K562 (cell line): ENCODE data around the gene MAP1LC3B2. TPM values are rescaled to one million over a fixed set of nuclear protein-coding genes. Genes with fewer than 3 reads are reported as not detected.

ENCODE experiments used
- ATAC-seq: fragments of 200-7000 bp; cut with Tn5 transposase; 3 replicates; pipeline ENCODE4 v1.9.1; 2020; ENCODE audit warnings: moderate library complexity
- BruUV-seq: library from RNA; stranded (reverse); fragments of 400-500 nt; replicated peaks from 2 replicates; lab custom pipeline; 2021; lab: Mats Ljungman, UMichigan
- CTCF ChIA-PET: fragments of 300-600 bp; formaldehyde crosslinking; extraction: SDS; loops from one replicate; lab custom pipeline; 2021; ENCODE audit warnings: low intra/inter-chr PET ratio; lab: Yijun Ruan, JAX
- POLR2A ChIA-PET: fragments of 300-600, 350-650 bp; sonication (Branson Sonifier 250); formaldehyde crosslinking; extraction: SDS; loops from one replicate; lab custom pipeline; 2021; ENCODE audit warnings: antibody characterized with exemption, inconsistent platforms; lab: Yijun Ruan, JAX
- DNase-seq, 4 experiments: peaks; one replicate each; pipeline versions ENCODE4 v3.0.0 to v3.0.0-alpha.2; 2011 to 2018; ENCODE audit warnings: low spot score in 3 of 4, mixed read lengths in 3 of 4; ENCODE audit errors: extremely low read depth in 1 of 4
- FAIRE-seq: peaks from 2 replicates; lab custom pipeline; 2011; peaks lifted over from hg19 to GRCh38; lab: Jason Lieb, UNC
- H2AFZ ChIP-seq: 2 replicates; pipeline ENCODE4 v1.6.0; 2011; ENCODE audit warnings: low read depth, low read length, control low read depth, inconsistent platforms
- H3K27ac ChIP-seq: fragments of 200-600 bp; 3 replicates; pipeline ENCODE4 v1.8.0; 2011; ENCODE audit warnings: low read depth, mild to moderate bottlenecking, control low read depth, inconsistent platforms, low read length, moderate library complexity, mixed read lengths; ENCODE audit errors: extremely low read depth
- H3K27me3 ChIP-seq, 2 experiments: fragments of 300-600 bp in 1 of 2; 2 replicates in 1 of 2; 3 replicates in 1 of 2; pipeline versions ENCODE4 v1.6.0 to v1.8.0; 2011; ENCODE audit warnings: inconsistent platforms in 2 of 2, low read length in 2 of 2, mild to moderate bottlenecking in 1 of 2, mixed read lengths in 1 of 2, moderate library complexity in 1 of 2; ENCODE audit not compliant: control insufficient read depth in 2 of 2, insufficient read depth in 2 of 2
- H3K36me3 ChIP-seq: fragments of 300-600 bp; 3 replicates; pipeline ENCODE4 v1.8.0; 2011; ENCODE audit warnings: mild to moderate bottlenecking, low read length, inconsistent platforms; ENCODE audit not compliant: control insufficient read depth, insufficient read depth
- H3K4me1 ChIP-seq, 2 experiments: fragments of 200-600 bp in 1 of 2; replicated peaks in 1 of 2; 2 replicates in 1 of 2; 3 replicates in 1 of 2; pipeline versions ENCODE4 v1.5.1 to v1.8.0; 2011; ENCODE audit warnings: inconsistent platforms in 2 of 2, low read length in 2 of 2, mild to moderate bottlenecking in 1 of 2, mixed read lengths in 1 of 2, moderate library complexity in 1 of 2; ENCODE audit not compliant: control insufficient read depth in 2 of 2, insufficient read depth in 2 of 2
- H3K4me2 ChIP-seq: 2 replicates; pipeline ENCODE4 v1.6.1; 2011; ENCODE audit warnings: low read length, control low read depth, inconsistent platforms, mixed read lengths; ENCODE audit not compliant: insufficient read depth
- H3K4me3 ChIP-seq: fragments of 200-600 bp; sonication (generic), shearing (Covaris generic); 2 replicates; pipeline ENCODE4 v1.5.1; 2016; ENCODE audit warnings: control low read depth, inconsistent platforms
- H3K79me2 ChIP-seq: fragments of 200-600 bp; 3 replicates; pipeline ENCODE4 v1.8.0; 2011; ENCODE audit warnings: low read length, inconsistent platforms; ENCODE audit not compliant: control insufficient read depth, insufficient read depth
- H3K9ac ChIP-seq, 2 experiments: 2 replicates each; pipeline versions ENCODE4 v1.6.0 to v1.6.1; 2011; ENCODE audit warnings: low read depth in 2 of 2, low read length in 2 of 2, control low read depth in 1 of 2, inconsistent platforms in 1 of 2, mild to moderate bottlenecking in 1 of 2, mixed read lengths in 1 of 2; ENCODE audit not compliant: insufficient read depth in 1 of 2
- H3K9me1 ChIP-seq: one replicate; pipeline ENCODE4 v1.6.0; 2011; ENCODE audit warnings: inconsistent platforms, mild to moderate bottlenecking, low read length, moderate library complexity; ENCODE audit not compliant: control insufficient read depth, insufficient read depth
- H3K9me3 ChIP-seq: replicated peaks from 2 replicates; pipeline ENCODE4 v1.5.1; 2011; ENCODE audit warnings: low read depth, low read length, inconsistent platforms; ENCODE audit not compliant: control insufficient read depth, insufficient read depth
- H4K20me1 ChIP-seq: replicated peaks from 2 replicates; pipeline ENCODE4 v1.6.1; 2011; ENCODE audit warnings: low read length, inconsistent platforms, mixed read lengths; ENCODE audit not compliant: control insufficient read depth, insufficient read depth
- CTBP1 ChIP-seq: fragments of 450-650 bp; IDR thresholded peaks from 2 replicates; pipeline ENCODE4 v1.6.1; 2016; ENCODE audit warnings: borderline replicate concordance
- EGR1 ChIP-seq: fragments of 450-650 bp; conservative IDR thresholded peaks from 2 replicates; pipeline ENCODE4 v1.6.1; 2017; ENCODE audit warnings: mild to moderate bottlenecking
- ELF2 ChIP-seq: fragments of 250-450 bp; sonication (Bioruptor Pico); IDR thresholded peaks from 2 replicates; pipeline ENCODE4 v1.5.0; 2021; ENCODE audit warnings: mild to moderate bottlenecking
- ESRRA ChIP-seq: fragments of 450-650 bp; IDR thresholded peaks from 2 replicates; pipeline ENCODE4 v1.6.1; 2014; ENCODE audit warnings: low read depth, mild to moderate bottlenecking, moderate library complexity, borderline replicate concordance
- HMBOX1 ChIP-seq: sonication (generic); IDR thresholded peaks from 2 replicates; pipeline ENCODE4 v1.6.1; 2016
- JUND ChIP-seq, 2 experiments: IDR thresholded peaks; 2 replicates in 1 of 2; 3 replicates in 1 of 2; pipeline ENCODE4 v1.6.1; 2011; ENCODE audit warnings: borderline replicate concordance in 2 of 2, low read depth in 2 of 2, low read length in 2 of 2, improper control_type of control experiment in 1 of 2, missing biosample characterization in 1 of 2, missing genetic modification characterization in 1 of 2, missing genetic modification reagents in 1 of 2
- KDM4B ChIP-seq, 2 experiments: fragments of 450-650 bp in 1 of 2; sonication (generic) in 1 of 2; IDR thresholded peaks; 2 replicates each; pipeline ENCODE4 v1.6.1; 2016 to 2017; ENCODE audit warnings: borderline replicate concordance in 2 of 2, antibody characterized with exemption in 1 of 2, low read depth in 1 of 2, mild to moderate bottlenecking in 1 of 2
- NFE2 ChIP-seq: IDR thresholded peaks from 2 replicates; pipeline ENCODE4 v1.6.1; 2014; ENCODE audit warnings: antibody characterized with exemption, low read depth
- PRPF4 ChIP-seq: fragments of 200-400 bp; formaldehyde crosslinking; IDR thresholded peaks from one replicate; pipeline ENCODE4 v1.6.1; 2017; ENCODE audit warnings: low read length, low read depth, mild to moderate bottlenecking; ENCODE audit not compliant: insufficient read depth, poor library complexity, severe bottlenecking
- RNF219 ChIP-seq: fragments of 250-450 bp; sonication (Bioruptor Pico); IDR thresholded peaks from 2 replicates; pipeline ENCODE4 v1.5.0; 2022; ENCODE audit warnings: mild to moderate bottlenecking
- SMAD1 ChIP-seq: fragments of 150-350 bp; IDR thresholded peaks from 2 replicates; pipeline ENCODE4 v1.6.1; 2014; ENCODE audit warnings: low read length, low read depth; ENCODE audit not compliant: partially characterized antibody
- SPI1 ChIP-seq: IDR thresholded peaks from 2 replicates; pipeline ENCODE4 v1.6.1; 2011; ENCODE audit warnings: low read depth, low read length, control low read depth, borderline replicate concordance
- TFE3 ChIP-seq: fragments of 450-650 bp; formaldehyde crosslinking; IDR thresholded peaks from 2 replicates; pipeline ENCODE4 v1.4.0; 2020; ENCODE audit warnings: mild to moderate bottlenecking, mixed read lengths
- ZNF124 ChIP-seq: sonication (generic); formaldehyde crosslinking; IDR thresholded peaks from 2 replicates; pipeline ENCODE4 v1.8.1; 2022; ENCODE audit warnings: missing genetic modification reagents
- ZNF384 ChIP-seq: IDR thresholded peaks from 2 replicates; pipeline ENCODE4 v1.6.1; 2012; ENCODE audit warnings: low read depth, low read length, improper control_type of control experiment
- ZNF444 ChIP-seq: fragments of 250-450 bp; sonication (Bioruptor Pico); IDR thresholded peaks from 2 replicates; pipeline ENCODE4 v1.4.0; 2020; ENCODE audit warnings: mild to moderate bottlenecking, moderate library complexity
- ZNF511 ChIP-seq: sonication (generic); formaldehyde crosslinking; IDR thresholded peaks from 2 replicates; pipeline ENCODE4 v1.8.0; 2022; ENCODE audit warnings: mild to moderate bottlenecking, missing genetic modification reagents
- WGBS: fragments of 100-300 bp; shearing (Covaris generic); methylation state at CpG from one replicate; pipeline ENCODE4 v1.1.6; 2016; ENCODE audit warnings: low coverage, mixed read lengths; ENCODE audit not compliant: insufficient coverage; ENCODE audit errors: missing lambda C conversion rate; 5-methylcytosine and 5-hydroxymethylcytosine counted together
- in situ Hi-C: fragments of 300-500 bp; cut with MboI; formaldehyde crosslinking; loops from 4 replicates; pipeline ENCODE4 v1.15.0; 2018; ENCODE audit warnings: inconsistent platforms, mixed read lengths
- intact Hi-C: fragments of 100-400 bp; cut with micrococcal nuclease; formaldehyde crosslinking; loops from 2 replicates; pipeline ENCODE4 v1.14.2; 2022
- polyA plus RNA-seq, 8 experiments: library from polyadenylated mRNA; depleted of rRNA in 4 of 8; stranded (reverse) in 5 of 8; unstranded in 3 of 8; fragments of >200 nt; fragmentation: Nextera tagmentation in 2 of 8; fragmentation: Illumina TruSeq in 1 of 8; extraction: Ambion mirVana in 2 of 8; extraction: Trizol in 1 of 8; gene quantifications; 2 replicates each; pipeline versions ENCODE4 v1.2.1 to v1.2.3, GENCODE V29; 2011 to 2014; ENCODE audit warnings: inconsistent platforms in 1 of 8, missing spikeins in 1 of 8
- total RNA-seq, 7 experiments: library from RNA; depleted of rRNA in 6 of 7; stranded (reverse); fragments of >200 nt in 6 of 7; fragmentation: Illumina TruSeq in 2 of 7; extraction: Trizol in 2 of 7; gene quantifications; 2 replicates each; pipeline versions ENCODE4 v1.2.1 to v1.2.3, GENCODE V29; 2011 to 2021; ENCODE audit warnings: low replicate concordance in 1 of 7

The MAP1LC3B2 gene
- total and polyA plus RNA-seq, 9 of the 15 experiments (the other 6 are each of a cell fraction or from before 2014, with no cell fraction given) = 0.53 to 2.8 (median 0.76) TPM; not detected in 2

GRCh38 chr12:116545936-116546335 is 13.2 kb upstream of the MAP1LC3B2 start:
- Histone ChIP-seq H3K4me1 (peaks cover 29 to 33% of the 10 kb centered on the region in 2 experiments), H3K9me1 (no peaks in the 10 kb centered on the region), H3K36me3 (no peaks in the 10 kb centered on the region), H3K79me2 (no peaks in the 10 kb centered on the region), H3K27ac (peak overlapping the region; percentile 22; the same call in 1 of the 3 replicates), H3K9ac (peak overlapping the region; percentile 9 to 24; a peak in 2 of 4 replicates), H3K27me3 (no peaks in the 10 kb centered on the region), H2AFZ (peak overlapping the region; percentile 0; the same call in 1 of the 2 replicates), H3K4me2 (peak overlapping the region; percentile 24; the same call in 1 of the 2 replicates), H3K4me3 (no peak overlapping the region), H4K20me1 (no peaks in the 10 kb centered on the region), H3K9me3 (no peaks in the 10 kb centered on the region)
- FAIRE-seq = peak; percentile 74
- 11% methylated on average over 6 of the region's 6 CpGs for WGBS
- intact Hi-C loops = no loop called here
- CTCF ChIA-PET = no interaction called here
- peak; percentile 63 for ATAC-seq
- BruUV-seq = no TSS peak
- peak in 2 of 4 experiments; percentile 21 to 54 for DNase-seq
- POLR2A ChIA-PET = interaction anchor here (0.8 to 5.8 kb wide), 4 partner anchors 12 to 49 kb away, joined by 3 to 40 read pairs (median 4); partner anchors contain the start of gene MAP1LC3B2
- in situ Hi-C loops = no loop called here
- TF ChIP-seq NFE2 (peak; percentile 77), ZNF511 (CRISPR knock-in tag) (no peak), KDM4B (IDR thresholded peaks at IDR 0.05; ENCODE audit: borderline replicate concordance in 2 of 2, low read depth in 1 of 2) (no peak), SMAD1 (no peak), SPI1 (no peak), ESRRA (0 out of 2 replicates have a peak, but pooled peaks have one; percentile 29), ELF2 (CRISPR knock-in tag) (no peak), ZNF124 (CRISPR knock-in tag) (no peak), ZNF444 (CRISPR knock-in tag) (no peak), RNF219 (CRISPR knock-in tag) (no peak), EGR1 (peak; percentile 68), PRPF4 (no peak), HMBOX1 (peak; percentile 71), ZNF384 (peak; percentile 36; the same call in 1 of the 2 replicates), JUND (IDR thresholded peaks at IDR 0.05; ENCODE audit: borderline replicate concordance, low read depth, low read length) (peak; percentile 12; the same call in 1 of the 2 replicates), JUND (tag; IDR thresholded peaks at IDR 0.05; ENCODE audit: borderline replicate concordance, low read depth, low read length) (no peak; the same call in 2 of the 3 replicates), CTBP1 (peak; percentile 29; the same call in 1 of the 2 replicates), TFE3 (CRISPR knock-in tag) (no peak)
